Endothelial cell of umbilical vein (primary cell): Measurements from ENCODE around the gene XIRP1. TPM values are rescaled to one million over a fixed set of nuclear protein-coding genes. Genes with fewer than 3 reads are reported as not detected.

ENCODE experiments used
- BruUV-seq: library from RNA; stranded (reverse); fragments of 400-500 nt; replicated peaks from 2 replicates; lab custom pipeline; 2021; lab: Mats Ljungman, UMichigan
- CTCF ChIA-PET: fragments of 300-600, 350-600 bp; sonication (Branson Sonifier 250); formaldehyde crosslinking; loops from one replicate; lab custom pipeline; 2021; ENCODE audit warnings: antibody characterized with exemption, inconsistent platforms; lab: Charles Lee
- POLR2A ChIA-PET: fragments of 300-600, 350-600 bp; sonication (Branson Sonifier 250); formaldehyde crosslinking; loops from one replicate; lab custom pipeline; 2021; ENCODE audit warnings: antibody characterized with exemption, inconsistent platforms; lab: Charles Lee
- DNase-seq: peaks from one replicate; pipeline ENCODE4 v3.0.0-alpha.2; 2011; ENCODE audit warnings: low read depth, low spot score
- FAIRE-seq: peaks from 2 replicates; lab custom pipeline; 2011; peaks lifted over from hg19 to GRCh38; lab: Jason Lieb, UNC
- H2AFZ ChIP-seq: 2 replicates; pipeline ENCODE4 v1.6.0; 2012; ENCODE audit warnings: low read depth, low read length, control low read depth, inconsistent platforms
- H3K27ac ChIP-seq: 2 replicates; pipeline ENCODE4 v1.5.1; 2011; ENCODE audit warnings: low read depth, mild to moderate bottlenecking, control low read depth, low read length, moderate library complexity; ENCODE audit not compliant: insufficient read depth
- H3K27me3 ChIP-seq, 2 experiments: 2 replicates each; pipeline versions ENCODE4 v1.6.0 to v1.6.1; 2011; ENCODE audit warnings: low read length in 2 of 2, mixed read lengths in 1 of 2; ENCODE audit not compliant: control insufficient read depth in 2 of 2, insufficient read depth in 2 of 2
- H3K36me3 ChIP-seq, 2 experiments: 2 replicates in 1 of 2; 3 replicates in 1 of 2; pipeline ENCODE4 v1.5.1; 2011; ENCODE audit warnings: low read length in 2 of 2, mild to moderate bottlenecking in 1 of 2, moderate library complexity in 1 of 2; ENCODE audit not compliant: control insufficient read depth in 2 of 2, insufficient read depth in 2 of 2; ENCODE audit errors: extremely low read depth in 1 of 2
- H3K4me1 ChIP-seq: 3 replicates; pipeline ENCODE4 v1.5.1; 2011; ENCODE audit warnings: mild to moderate bottlenecking, low read length; ENCODE audit not compliant: control insufficient read depth, insufficient read depth; ENCODE audit errors: extremely low read depth
- H3K4me2 ChIP-seq: 2 replicates; pipeline ENCODE4 v1.6.1; 2011; ENCODE audit warnings: low read length, control low read depth, mixed read lengths; ENCODE audit not compliant: insufficient read depth
- H3K4me3 ChIP-seq, 3 experiments: fragments of 200-600 bp in 1 of 3; sonication (generic), shearing (Covaris generic) in 1 of 3; replicated peaks in 1 of 3; 2 replicates each; pipeline ENCODE4 v1.5.1; 2011 to 2016; ENCODE audit warnings: control low read depth in 3 of 3, low read length in 3 of 3, mild to moderate bottlenecking in 2 of 3, inconsistent platforms in 1 of 3, low read depth in 1 of 3, moderate library complexity in 1 of 3; ENCODE audit not compliant: insufficient read depth in 1 of 3
- H3K79me2 ChIP-seq: 2 replicates; pipeline ENCODE4 v1.6.0; 2012; ENCODE audit warnings: low read length, inconsistent platforms; ENCODE audit not compliant: control insufficient read depth, insufficient read depth
- H3K9ac ChIP-seq: replicated peaks from 2 replicates; pipeline ENCODE3; 2011; ENCODE audit warnings: low read length, control low read depth; ENCODE audit not compliant: insufficient read depth; ENCODE audit errors: extremely low read depth
- H3K9me1 ChIP-seq: replicated peaks from 3 replicates; pipeline ENCODE4 v1.6.0; 2011; ENCODE audit warnings: mild to moderate bottlenecking, low read length; ENCODE audit not compliant: control insufficient read depth, insufficient read depth; ENCODE audit errors: extremely low read depth
- H3K9me3 ChIP-seq: replicated peaks from 2 replicates; pipeline ENCODE4 v1.5.1; 2012; ENCODE audit warnings: low read length, inconsistent platforms; ENCODE audit not compliant: control insufficient read depth, insufficient read depth
- H4K20me1 ChIP-seq: replicated peaks from 2 replicates; pipeline ENCODE3; 2011; ENCODE audit warnings: mild to moderate bottlenecking, low read length; ENCODE audit not compliant: control insufficient read depth, insufficient read depth; ENCODE audit errors: extremely low read depth
- EZH2 ChIP-seq: IDR thresholded peaks from 2 replicates; pipeline ENCODE4 v1.6.1; 2012; ENCODE audit warnings: borderline replicate concordance, low read depth, mild to moderate bottlenecking, moderate library complexity, low read length, inconsistent platforms; ENCODE audit not compliant: severe bottlenecking
- FOS ChIP-seq: IDR thresholded peaks from 2 replicates; pipeline ENCODE4 v1.6.1; 2011; ENCODE audit warnings: mild to moderate bottlenecking, low read length, moderate library complexity, borderline replicate concordance; ENCODE audit not compliant: insufficient read depth
- GATA2 ChIP-seq: IDR thresholded peaks from 2 replicates; pipeline ENCODE4 v1.7.0; 2011; ENCODE audit warnings: low read depth, mild to moderate bottlenecking, moderate library complexity, mixed read lengths, low read length; ENCODE audit not compliant: insufficient read length, insufficient read depth
- JUN ChIP-seq: IDR thresholded peaks from 2 replicates; pipeline ENCODE4 v1.6.1; 2011; ENCODE audit warnings: borderline replicate concordance, low read depth; ENCODE audit not compliant: insufficient read length, insufficient read depth
- MYC ChIP-seq: IDR thresholded peaks from one replicate; pipeline ENCODE4 v1.6.1; 2011; ENCODE audit warnings: mild to moderate bottlenecking, low read depth, low read length
- POLR2A ChIP-seq: IDR thresholded peaks from 2 replicates; pipeline ENCODE4 v1.6.1; 2012; ENCODE audit warnings: low read depth, mild to moderate bottlenecking, control low read depth, low read length
- POLR2AphosphoS5 ChIP-seq: IDR thresholded peaks from 2 replicates; pipeline ENCODE4 v1.6.1; 2012; ENCODE audit warnings: low read depth, mild to moderate bottlenecking, control low read depth, low read length, moderate library complexity; ENCODE audit not compliant: insufficient read depth
- dilution Hi-C: fragments of 300-500 bp; cut with MboI; formaldehyde crosslinking; loops from one replicate; pipeline ENCODE4 v1.15.0; 2019; ENCODE audit warnings: low sequenced_read_pairs; ENCODE audit not compliant: extremely low pct_ligation_motif_present
- intact Hi-C: fragments of 100-400 bp; cut with micrococcal nuclease; formaldehyde crosslinking; loops from one replicate; pipeline ENCODE4 v1.10.0; 2022
- polyA plus RNA-seq, 4 experiments: library from polyadenylated mRNA; depleted of rRNA in 3 of 4; stranded (reverse) in 3 of 4; unstranded in 1 of 4; fragments of >200 nt; gene quantifications; 2 replicates each; pipeline versions ENCODE4 v1.2.1 to v1.2.3, GENCODE V29; 2011 to 2012; ENCODE audit warnings: missing spikeins in 1 of 4
- total RNA-seq: library from RNA; stranded (reverse); gene quantifications from 2 replicates; pipeline ENCODE4 v1.2.3, GENCODE V29; 2021
- TF ChIP-seq, protein P1 (sequence below): IDR thresholded peaks from 2 replicates; pipeline ENCODE4 v1.6.1; 2011; ENCODE audit not compliant: insufficient read depth, insufficient read length
- TF ChIP-seq, protein P2 (sequence below), 2 donors: IDR thresholded peaks; 1 replicate in 1 of 2; 2 replicates in 1 of 2; pipeline ENCODE4 v1.5.1; 2011; ENCODE audit warnings: low read length in 2 of 2, mild to moderate bottlenecking in 2 of 2, moderate library complexity in 2 of 2, control low read depth in 1 of 2, inconsistent platforms in 1 of 2, low read depth in 1 of 2; ENCODE audit not compliant: insufficient read depth in 1 of 2; ENCODE audit errors: extremely low read depth in 1 of 2

Gene XIRP1
- total and polyA plus RNA-seq, 2 donors (not counting 3 experiments of a cell fraction or from before 2014, with no cell fraction given), result not detected

DNA sequence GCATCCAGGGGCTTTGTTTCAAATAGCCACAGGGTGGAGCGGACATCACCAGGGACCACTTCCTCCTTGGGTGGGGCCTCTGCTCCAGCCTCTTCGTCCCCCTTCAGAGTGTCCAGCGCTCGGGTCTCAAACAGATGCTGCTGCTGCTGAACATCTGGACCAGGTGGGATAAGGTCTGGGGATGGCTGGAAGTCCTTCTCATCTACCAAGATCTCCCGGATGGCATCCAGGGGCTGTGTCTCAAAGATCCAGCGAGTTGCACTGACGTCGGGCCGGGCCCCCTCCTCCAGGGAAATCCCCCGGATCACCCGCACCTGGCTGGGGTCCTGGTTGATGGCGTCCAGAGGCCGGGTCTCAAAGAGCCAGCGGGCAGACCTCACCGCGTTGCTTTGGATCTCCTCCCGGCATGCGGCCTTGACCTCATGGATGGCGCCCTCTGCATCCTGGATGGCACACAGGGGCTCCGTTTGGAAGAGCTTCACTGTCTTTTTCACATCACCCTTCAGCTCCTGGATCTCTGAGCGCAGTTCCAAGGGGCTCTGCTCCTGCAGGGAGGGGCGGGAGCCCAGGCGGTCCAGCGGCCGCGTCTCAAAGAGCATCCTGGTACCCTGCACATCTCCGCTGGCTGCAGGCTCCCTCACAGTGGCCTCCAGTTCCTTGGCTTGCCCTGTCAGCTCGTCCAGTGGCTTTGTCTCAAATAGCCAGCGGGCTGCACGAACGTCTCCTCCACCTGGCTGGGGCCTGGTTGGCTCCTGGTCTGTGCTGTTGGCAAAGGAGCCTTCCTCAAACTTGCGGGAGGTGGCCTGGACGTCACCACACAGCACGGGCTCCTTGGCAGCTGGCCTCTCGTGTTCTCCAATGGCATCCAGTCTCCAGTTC, 3.9 kb downstream of the XIRP1 start:
- Histone ChIP-seq H3K9ac (no peak overlapping the region), H3K36me3 (no peaks in the 10 kb centered on the region), H2AFZ (no peak overlapping the region), H3K9me1 (no peaks in the 10 kb centered on the region), H3K27ac (no peak overlapping the region), H3K79me2 (no peaks in the 10 kb centered on the region), H3K4me2 (no peak overlapping the region), H3K27me3 (no peaks in the 10 kb centered on the region), H4K20me1 (no peaks in the 10 kb centered on the region), H3K4me3 (no peak overlapping the region), H3K4me1 (no peaks in the 10 kb centered on the region), H3K9me3 (no peaks in the 10 kb centered on the region)
- TF ChIP-seq, protein P1, sequence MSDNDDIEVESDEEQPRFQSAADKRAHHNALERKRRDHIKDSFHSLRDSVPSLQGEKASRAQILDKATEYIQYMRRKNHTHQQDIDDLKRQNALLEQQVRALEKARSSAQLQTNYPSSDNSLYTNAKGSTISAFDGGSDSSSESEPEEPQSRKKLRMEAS, result no peak
- no peak for TF ChIP-seq GATA2
- no peak for TF ChIP-seq MYC
- TF ChIP-seq FOS, result no peak
- TF ChIP-seq, protein P2, sequence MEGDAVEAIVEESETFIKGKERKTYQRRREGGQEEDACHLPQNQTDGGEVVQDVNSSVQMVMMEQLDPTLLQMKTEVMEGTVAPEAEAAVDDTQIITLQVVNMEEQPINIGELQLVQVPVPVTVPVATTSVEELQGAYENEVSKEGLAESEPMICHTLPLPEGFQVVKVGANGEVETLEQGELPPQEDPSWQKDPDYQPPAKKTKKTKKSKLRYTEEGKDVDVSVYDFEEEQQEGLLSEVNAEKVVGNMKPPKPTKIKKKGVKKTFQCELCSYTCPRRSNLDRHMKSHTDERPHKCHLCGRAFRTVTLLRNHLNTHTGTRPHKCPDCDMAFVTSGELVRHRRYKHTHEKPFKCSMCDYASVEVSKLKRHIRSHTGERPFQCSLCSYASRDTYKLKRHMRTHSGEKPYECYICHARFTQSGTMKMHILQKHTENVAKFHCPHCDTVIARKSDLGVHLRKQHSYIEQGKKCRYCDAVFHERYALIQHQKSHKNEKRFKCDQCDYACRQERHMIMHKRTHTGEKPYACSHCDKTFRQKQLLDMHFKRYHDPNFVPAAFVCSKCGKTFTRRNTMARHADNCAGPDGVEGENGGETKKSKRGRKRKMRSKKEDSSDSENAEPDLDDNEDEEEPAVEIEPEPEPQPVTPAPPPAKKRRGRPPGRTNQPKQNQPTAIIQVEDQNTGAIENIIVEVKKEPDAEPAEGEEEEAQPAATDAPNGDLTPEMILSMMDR (IDR thresholded peaks at IDR 0.05; ENCODE audit: extremely low read depth in 1 of 2, insufficient read depth in 1 of 2, low read depth in 1 of 2, low read length in 2 of 2), result no peak
- no peak for TF ChIP-seq POLR2A
- TF ChIP-seq JUN, result no peak
- TF ChIP-seq EZH2, result no peak
- TF ChIP-seq POLR2AphosphoS5, result no peak
- no peak for DNase-seq
- no peak for FAIRE-seq
- no TSS peak for BruUV-seq
- POLR2A ChIA-PET, result interaction anchor here (1.1 kb wide), 1 partner anchor 11 kb away, joined by 3 read pairs; no protein-coding TSS in a partner anchor
- dilution Hi-C loops (no loop called here), intact Hi-C loops (loop anchor here (1.0 kb wide), 3 partner anchors 62 to 190 kb away; no protein-coding TSS in a partner anchor)
- CTCF ChIA-PET, result interaction anchor here (1.0 to 14.2 kb wide), 9 partner anchors 10 to 190 kb away, joined by 3 to 183 read pairs (median 13); no protein-coding TSS in a partner anchor
